MV-4-11 (cell line): ENCODE measurements around the gene KIF1B.
A peak's percentile ranks its signal among the peaks of the same experiment; 100 is the strongest.

ENCODE experiments used
- DNase-seq: peaks from one replicate; lab custom pipeline; 2025; lab: John Stamatoyannopoulos, UW

KIF1B gene

GRCh38 chr1:10283318-10283984 is 73.1 kb downstream of the KIF1B start:
- no peak for DNase-seq

- DNase-seq, result no peak
Observed at GRCh38 chr1:10286244-10286643, 75.9 kb downstream of the KIF1B start.

DNA sequence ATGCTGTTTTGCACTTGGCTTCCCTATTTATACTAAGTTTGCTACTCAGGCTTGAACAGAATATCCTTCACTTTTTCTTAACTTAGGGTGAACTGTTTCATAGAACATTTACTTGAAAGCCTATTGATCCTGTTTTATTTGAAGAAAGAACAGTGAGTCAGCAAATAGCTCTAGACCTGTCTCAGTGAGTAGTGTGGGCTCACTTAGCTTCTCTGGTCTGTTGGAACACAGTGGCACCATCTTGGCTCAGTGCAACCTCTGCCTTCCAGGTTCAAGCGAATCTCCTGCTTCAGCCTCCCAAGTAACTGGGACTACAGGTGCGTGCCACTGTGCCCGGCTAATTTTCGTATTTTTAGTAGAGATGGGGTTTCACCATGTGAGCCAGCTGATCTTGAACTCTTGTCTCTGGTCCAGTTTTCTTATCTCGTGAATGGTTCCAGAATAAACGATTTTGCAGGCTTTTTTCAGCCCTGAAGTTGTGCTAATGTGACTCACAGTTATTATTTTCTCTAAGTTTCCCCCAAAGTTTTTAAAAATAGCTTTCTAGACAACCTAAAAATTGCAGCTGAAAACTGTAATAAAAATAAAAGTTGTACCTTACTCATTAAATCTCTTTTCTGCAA is 76.8 kb downstream of the KIF1B start:
- no peak for DNase-seq

DNA sequence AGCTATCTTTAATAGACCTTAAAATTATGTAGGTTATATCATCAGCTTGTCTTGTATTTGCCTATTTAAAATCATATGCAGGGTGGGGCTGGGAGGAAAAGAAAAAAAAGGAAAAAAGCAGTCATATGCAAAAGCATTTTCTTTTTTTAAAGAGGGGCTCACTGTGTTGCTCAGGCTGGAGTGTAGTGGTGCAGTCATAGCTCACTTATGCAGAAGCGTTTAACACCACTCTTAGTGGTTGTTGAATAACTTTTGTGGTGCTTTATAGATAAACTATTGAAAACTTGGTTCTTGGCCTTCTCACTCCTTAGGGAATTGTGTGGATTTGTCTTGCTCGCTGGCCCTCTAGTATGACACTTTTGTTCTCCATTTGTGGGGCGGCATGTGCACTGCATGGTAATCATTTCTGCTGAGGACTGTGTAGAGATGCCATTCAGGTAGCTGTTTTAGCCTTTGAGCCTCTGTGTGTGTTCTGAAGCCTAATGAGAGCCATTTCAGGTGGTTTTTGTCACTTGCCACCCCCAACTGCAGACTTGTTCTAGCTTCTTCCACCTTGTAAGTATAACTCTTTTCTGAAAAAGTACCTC is 77.8 kb downstream of the KIF1B start:
- no peak for DNase-seq

DNA sequence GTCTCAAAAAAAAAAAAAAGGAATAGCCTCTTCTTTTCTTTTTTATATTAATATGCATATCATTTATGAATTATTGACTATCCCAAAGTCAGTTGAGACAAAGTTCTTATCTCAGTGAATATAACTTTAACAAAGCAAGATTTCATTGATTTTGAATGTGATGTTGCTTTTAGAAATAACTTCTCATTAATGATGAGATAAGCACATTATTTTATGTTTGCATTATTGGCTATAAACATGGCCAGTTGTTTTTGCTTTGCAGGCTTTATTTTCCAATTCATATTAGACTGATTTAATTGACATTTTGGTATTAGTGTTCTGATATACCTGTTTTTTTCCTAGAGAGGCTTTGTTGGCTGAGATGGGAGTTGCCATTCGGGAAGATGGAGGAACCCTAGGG is 81.3 kb downstream of the KIF1B start:
- DNase-seq, result no peak

DNA sequence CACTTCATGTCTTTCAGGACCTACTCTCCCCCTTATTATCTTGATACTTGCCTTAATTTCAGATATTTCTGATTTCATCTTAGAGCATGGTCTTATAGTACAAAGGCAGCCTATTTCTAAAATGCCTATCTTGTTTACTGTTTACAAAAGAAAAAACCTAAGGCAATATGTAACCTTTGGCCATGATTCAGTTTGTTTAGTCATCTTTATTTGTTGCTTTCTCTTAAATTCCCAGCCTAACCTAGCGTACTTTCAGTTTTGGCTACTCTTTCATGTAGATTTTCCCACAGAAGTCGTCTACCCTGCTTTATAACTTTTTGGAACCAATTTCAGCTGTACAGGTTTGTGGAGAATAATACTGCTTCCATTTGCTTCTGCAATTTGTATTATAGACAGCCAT is 81.8 kb downstream of the KIF1B start:
- DNase-seq, result no peak

- DNase-seq, result no peak
Observed at GRCh38 chr1:10295481-10296085, 85.2 kb downstream of the KIF1B start.

- no peak for DNase-seq
Observed at GRCh38 chr1:10299151-10299550, 88.8 kb downstream of the KIF1B start.

DNA sequence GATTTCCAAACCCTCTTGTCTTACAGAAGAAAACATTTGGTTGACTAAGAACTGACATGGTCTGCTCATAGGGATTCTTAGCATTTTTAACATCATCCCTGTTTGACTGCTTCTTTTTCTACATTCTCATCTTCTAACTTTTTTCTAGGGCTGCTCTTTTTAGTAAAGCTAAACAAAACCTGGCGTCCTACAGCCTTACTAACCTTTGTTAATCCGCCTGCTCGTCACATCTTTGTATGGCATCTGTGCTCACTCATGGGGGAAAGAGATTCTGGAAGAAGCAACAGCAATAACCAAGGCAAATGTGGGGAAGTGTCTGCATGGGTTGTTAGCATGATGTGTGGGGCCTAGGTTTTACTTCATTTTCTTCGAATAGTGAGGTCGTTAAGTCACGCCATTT is 92.0 kb downstream of the KIF1B start:
- no peak for DNase-seq

DNA sequence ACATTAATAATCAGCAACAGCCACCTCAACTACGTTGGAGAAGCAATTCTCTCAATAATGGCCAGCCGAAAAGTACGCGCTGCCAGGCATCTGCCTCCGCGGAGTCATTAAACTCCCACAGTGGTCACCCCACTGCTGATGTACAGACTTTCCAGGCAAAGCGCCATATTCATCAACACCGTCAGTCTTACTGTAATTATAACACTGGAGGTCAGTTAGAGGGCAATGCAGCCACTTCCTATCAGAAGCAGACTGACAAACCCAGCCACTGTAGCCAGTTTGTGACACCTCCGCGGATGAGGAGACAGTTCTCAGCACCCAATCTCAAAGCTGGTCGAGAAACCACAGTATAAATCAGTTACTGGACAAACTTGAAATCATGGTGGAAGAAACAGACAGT is 93.9 kb downstream of the KIF1B start:
- DNase-seq, result peak; percentile 48

DNA sequence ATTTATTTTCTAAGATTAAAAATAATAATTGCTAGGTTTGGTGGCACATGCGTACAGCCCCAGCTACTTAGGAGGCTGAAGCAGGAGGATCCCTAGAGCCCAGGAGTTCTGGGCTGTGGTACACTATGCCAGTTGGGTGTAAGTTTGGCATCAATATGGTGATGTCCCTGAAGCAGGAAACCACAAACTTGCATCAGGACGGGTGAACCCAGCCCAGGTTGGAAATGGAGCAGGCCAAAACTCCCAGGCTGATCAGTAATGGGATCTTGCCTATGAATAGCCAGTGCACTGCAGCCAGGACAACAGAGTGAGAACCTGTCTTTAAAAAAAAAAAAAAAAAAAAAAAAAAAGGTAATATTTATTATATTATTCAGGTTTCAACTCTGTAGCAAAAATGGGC is 96.1 kb downstream of the KIF1B start:
- DNase-seq, result no peak

- no peak for DNase-seq
Observed at GRCh38 chr1:10308001-10308400, 97.6 kb downstream of the KIF1B start.

GRCh38 chr1:10309243-10310011 is 99.1 kb downstream of the KIF1B start:
- no peak for DNase-seq

GRCh38 chr1:10316752-10317151 is 106.4 kb downstream of the KIF1B start:
- no peak for DNase-seq

DNA sequence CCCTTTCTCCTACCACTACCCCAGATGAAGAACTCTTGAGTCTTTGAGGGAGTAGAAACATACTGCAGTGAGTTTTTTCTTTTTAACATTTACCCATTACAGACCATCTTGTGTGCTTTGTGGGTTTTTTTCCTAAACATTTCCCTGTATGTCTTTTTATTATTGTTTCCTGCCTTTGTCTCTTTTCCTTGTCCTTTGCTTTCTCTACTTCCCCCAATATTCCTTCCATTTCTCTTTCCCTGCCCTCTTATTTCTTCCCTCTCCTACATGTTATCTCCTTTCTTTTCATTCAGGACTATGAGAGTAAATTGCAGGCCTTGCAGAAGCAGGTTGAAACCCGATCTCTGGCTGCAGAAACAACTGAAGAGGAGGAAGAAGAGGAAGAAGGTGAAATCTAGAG is 109.4 kb downstream of the KIF1B start:
- no peak for DNase-seq

DNA sequence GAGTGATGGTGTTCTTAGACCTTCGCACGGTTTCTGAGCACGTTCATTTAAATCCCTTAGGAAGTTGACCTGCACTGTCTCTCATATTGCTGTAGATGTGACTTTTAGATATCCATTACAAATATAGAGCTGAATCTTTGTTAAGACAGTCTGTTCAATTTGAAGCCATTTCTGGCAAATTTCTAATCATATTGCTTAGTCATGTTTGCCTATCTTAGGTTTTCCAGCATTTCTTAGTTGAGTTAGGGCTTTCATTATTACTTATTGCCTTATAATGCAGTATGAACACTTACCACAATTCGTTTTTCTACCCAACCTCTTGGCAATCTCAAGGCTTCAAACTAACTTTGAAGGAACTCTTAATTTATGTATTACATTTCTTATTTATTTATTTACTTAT is 110.0 kb downstream of the KIF1B start:
- no peak for DNase-seq

DNA sequence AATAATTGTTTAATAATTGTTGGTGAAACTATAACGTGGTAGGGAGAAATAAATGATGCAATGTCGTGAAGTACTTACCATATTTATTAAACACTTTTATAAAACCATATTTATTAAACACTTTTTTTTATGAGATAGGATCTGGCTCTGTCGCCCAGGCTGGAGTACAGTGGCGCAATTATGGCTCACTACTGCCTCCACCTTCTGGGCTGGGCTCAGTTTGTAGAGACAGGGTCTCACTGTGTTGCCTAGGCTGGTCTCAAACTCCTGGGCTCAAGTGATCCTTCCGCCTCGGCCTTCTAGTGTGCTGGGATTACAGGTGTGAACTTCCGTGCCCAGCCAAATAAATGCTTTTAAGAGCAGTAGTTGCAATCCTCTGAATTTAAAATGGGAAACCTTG is 112.5 kb downstream of the KIF1B start:
- DNase-seq, result no peak

GRCh38 chr1:10324627-10325026 is 114.3 kb downstream of the KIF1B start:
- DNase-seq, result no peak

DNA sequence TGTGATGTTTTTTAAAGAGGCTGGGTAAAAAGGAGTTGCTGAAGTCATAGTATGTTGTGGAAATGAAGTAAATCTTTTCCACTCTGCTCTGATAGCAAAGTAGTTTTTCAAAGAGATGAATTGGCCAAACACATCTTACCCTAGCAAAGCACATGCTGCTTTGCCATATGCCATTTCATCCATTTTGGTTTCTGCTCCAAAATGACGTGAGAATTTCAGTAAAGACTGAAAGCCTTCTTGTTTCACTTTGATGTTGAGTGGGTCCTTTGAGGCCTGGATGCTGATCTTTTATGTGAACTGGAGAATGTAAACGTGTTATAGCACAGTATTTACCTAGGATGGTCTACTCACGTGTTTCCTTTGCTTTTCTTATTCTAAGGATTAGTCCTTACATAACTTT is 115.2 kb downstream of the KIF1B start:
- DNase-seq, result no peak

- DNase-seq, result no peak
Observed at GRCh38 chr1:10326251-10326650, 115.9 kb downstream of the KIF1B start.

DNA sequence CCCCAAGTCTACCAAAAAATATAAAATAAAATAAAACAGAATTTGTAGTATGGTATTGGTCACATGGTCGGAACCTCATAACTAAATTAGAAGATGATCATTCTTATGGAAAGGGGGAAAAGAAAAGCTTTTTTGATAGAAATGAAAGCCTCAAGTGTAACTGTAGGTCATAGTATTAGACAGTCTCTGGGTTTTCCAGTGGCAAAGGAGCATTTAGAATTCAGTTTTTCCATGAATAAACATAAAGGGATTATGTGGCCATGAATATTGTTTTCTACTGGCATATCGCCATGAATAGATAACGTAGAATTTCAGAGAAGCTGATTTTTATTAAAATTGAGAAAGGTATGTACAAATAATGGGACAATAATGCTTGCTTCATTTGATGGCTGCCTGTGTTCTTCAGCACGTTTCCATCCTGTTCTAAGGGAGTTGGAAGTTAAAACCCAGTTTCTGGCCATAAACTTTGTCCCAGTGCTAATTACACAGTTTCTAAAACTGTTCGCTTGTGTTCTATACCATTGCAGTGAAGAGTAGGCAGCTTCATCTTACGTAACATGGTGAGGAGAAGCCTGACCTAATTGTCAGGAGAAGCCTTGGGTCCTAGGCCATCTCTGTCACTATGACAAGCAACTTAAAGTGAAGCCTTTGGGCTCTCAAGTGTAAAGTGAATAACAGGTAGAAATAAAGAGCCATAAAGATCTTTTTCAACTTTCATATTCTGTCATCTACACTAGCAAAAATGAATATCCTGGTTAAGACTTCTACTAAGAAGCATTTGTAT is 118.0 kb downstream of the KIF1B start:
- peak; percentile 59 for DNase-seq

GRCh38 chr1:10337436-10337835 is 127.1 kb downstream of the KIF1B start:
- DNase-seq, result no peak
